ENCODE data around the gene NELFA. TPM values are rescaled to one million over a fixed set of nuclear protein-coding genes. Genes with fewer than 3 reads are reported as not detected.

NELFA gene
- total RNA-seq, 1 experiment from 2014 or later = 15.0 TPM

GRCh38 chr4:1990348-1990645 is 18.5 kb downstream of the NELFA start:
- no peak overlapping the region for H3K4me3 ChIP-seq
- no peaks in the 10 kb centered on the region for H3K9me3 ChIP-seq
- no peaks in the 10 kb centered on the region for H3K36me3 ChIP-seq
- no peaks in the 10 kb centered on the region for H3K27me3 ChIP-seq
- no peak for DNase-seq

- no peaks in the 10 kb centered on the region for H3K27me3 ChIP-seq
Observed at GRCh38 chr4:1989533-1990347, 19.0 kb downstream of the NELFA start.

GRCh38 chr4:1988327-1988724 is 20.4 kb downstream of the NELFA start:
- Histone ChIP-seq H3K9me3 (no peaks in the 10 kb centered on the region), H3K36me3 (no peaks in the 10 kb centered on the region; the same call in 1 of the 2 replicates), H3K4me3 (no peak overlapping the region), H3K27me3 (no peaks in the 10 kb centered on the region)
- no peak for DNase-seq

More at GRCh38 chr4:1989533-1990347, 19.0 kb downstream of the NELFA start:
- no peak for DNase-seq
- H3K4me3 ChIP-seq = no peak overlapping the region
- no peaks in the 10 kb centered on the region for H3K9me3 ChIP-seq
- H3K36me3 ChIP-seq = no peaks in the 10 kb centered on the region

- H3K4me3 ChIP-seq = no peak overlapping the region
- H3K27me3 ChIP-seq = no peaks in the 10 kb centered on the region
- no peak for DNase-seq
- H3K9me3 ChIP-seq = no peaks in the 10 kb centered on the region
- H3K36me3 ChIP-seq = no peaks in the 10 kb centered on the region; the same call in 1 of the 2 replicates
Observed at GRCh38 chr4:1987721-1988326, 20.9 kb downstream of the NELFA start.

- Histone ChIP-seq H3K27me3 (no peaks in the 10 kb centered on the region), H3K4me3 (no peak overlapping the region), H3K9me3 (no peaks in the 10 kb centered on the region), H3K36me3 (no peaks in the 10 kb centered on the region; the same call in 1 of the 2 replicates)
- no peak for DNase-seq
Observed at GRCh38 chr4:1987296-1987695, 21.5 kb downstream of the NELFA start.

- Histone ChIP-seq H3K36me3 (peaks cover 2% of the 10 kb centered on the region; the same call in 1 of the 2 replicates), H3K9me3 (no peaks in the 10 kb centered on the region)
- DNase-seq = no peak
Observed at GRCh38 chr4:1986578-1987210, 22.1 kb downstream of the NELFA start.

GRCh38 chr4:1985780-1986577 is 22.8 kb downstream of the NELFA start:
- Histone ChIP-seq H3K27me3 (no peaks in the 10 kb centered on the region), H3K36me3 (peaks cover 7% of the 10 kb centered on the region), H3K4me3 (no peak overlapping the region), H3K9me3 (no peaks in the 10 kb centered on the region)
- DNase-seq = no peak

More at GRCh38 chr4:1986578-1987210, 22.1 kb downstream of the NELFA start:
- no peak overlapping the region for H3K4me3 ChIP-seq
- H3K27me3 ChIP-seq = no peaks in the 10 kb centered on the region

- DNase-seq = no peak
- Histone ChIP-seq H3K4me3 (no peak overlapping the region), H3K36me3 (peaks cover 13% of the 10 kb centered on the region), H3K9me3 (no peaks in the 10 kb centered on the region), H3K27me3 (no peaks in the 10 kb centered on the region)
Observed at GRCh38 chr4:1985294-1985693, 23.5 kb downstream of the NELFA start.

GRCh38 chr4:1984406-1985191 is 24.2 kb downstream of the NELFA start:
- no peaks in the 10 kb centered on the region for H3K27me3 ChIP-seq
- no peaks in the 10 kb centered on the region for H3K9me3 ChIP-seq
- peaks cover 13% of the 10 kb centered on the region for H3K36me3 ChIP-seq
- DNase-seq = no peak
- H3K4me3 ChIP-seq = no peak overlapping the region

GRCh38 chr4:1983846-1984405 is 24.8 kb downstream of the NELFA start:
- Histone ChIP-seq H3K36me3 (peaks cover 13% of the 10 kb centered on the region), H3K4me3 (no peak overlapping the region), H3K27me3 (no peaks in the 10 kb centered on the region), H3K9me3 (no peaks in the 10 kb centered on the region)
- DNase-seq = no peak

- no peak overlapping the region for H3K4me3 ChIP-seq
- H3K27me3 ChIP-seq = no peaks in the 10 kb centered on the region
- no peak for DNase-seq
- peaks cover 13% of the 10 kb centered on the region for H3K36me3 ChIP-seq
- no peaks in the 10 kb centered on the region for H3K9me3 ChIP-seq
Observed at GRCh38 chr4:1983053-1983845, 25.5 kb downstream of the NELFA start.

GRCh38 chr4:1982124-1983052 is 26.4 kb downstream of the NELFA start:
- Histone ChIP-seq H3K4me3 (no peak overlapping the region), H3K9me3 (no peaks in the 10 kb centered on the region), H3K27me3 (no peaks in the 10 kb centered on the region), H3K36me3 (peaks cover 13% of the 10 kb centered on the region)
- no peak for DNase-seq

- Histone ChIP-seq H3K27me3 (no peaks in the 10 kb centered on the region), H3K4me3 (no peak overlapping the region), H3K9me3 (no peaks in the 10 kb centered on the region), H3K36me3 (peaks cover 21% of the 10 kb centered on the region)
- no peak for DNase-seq
Observed at GRCh38 chr4:1981251-1982058, 27.3 kb downstream of the NELFA start.

Data from MG63 (cell line).